ENCODE results near the gene SORCS3.

GRCh38 chr10:105063796-105064195 lies 422.7 kb downstream of the SORCS3 start:
- TF ChIP-seq CTCF (IDR thresholded peaks at IDR 0.05) (peak; percentile 46 to 84 (median 69)), POLR2A (IDR thresholded peaks at IDR 0.05) (no peak)

Measured in body of pancreas (tissue), 4 donors.